ENCODE results near the gene TBC1D10A. TPM values are rescaled to one million over a fixed set of nuclear protein-coding genes. Genes with fewer than 3 reads are reported as not detected.
"Not testable (repeated sequence)": the region's sequence is repeated elsewhere in the genome, so short reads cannot be mapped to it uniquely, and the experiment has no call there.

Gene TBC1D10A
- total and polyA plus RNA-seq, 4 donors: 16.7 to 45.5 (median 27.5) TPM

DNA sequence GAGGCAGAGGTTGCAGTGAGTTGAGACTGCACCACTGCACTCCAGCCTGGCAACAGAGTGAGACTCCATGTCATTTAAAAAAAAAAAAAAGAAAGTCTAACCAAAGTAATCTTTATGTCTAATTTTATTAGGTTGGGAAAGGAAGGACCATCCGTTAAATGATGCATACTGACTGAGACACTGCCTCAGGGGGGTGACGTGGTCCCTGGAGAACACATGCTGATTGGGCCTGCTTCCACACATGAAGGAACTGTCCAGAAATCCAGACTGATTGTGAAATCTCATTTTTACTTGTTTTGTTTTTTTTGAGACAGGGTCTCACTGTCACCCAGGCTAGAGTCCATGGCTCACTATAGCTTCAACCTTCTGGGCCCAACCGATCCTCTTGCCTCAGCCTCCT is 24.5 kb upstream of the TBC1D10A start:
- H3K36me3 ChIP-seq (ENCODE audit: control insufficient read depth in 1 of 2, insufficient read depth in 2 of 2, low read length in 1 of 2): peaks cover 4 to 7% of the 10 kb centered on the region in 2 donors
- no peaks in the 10 kb centered on the region for H3K9me3 ChIP-seq (ENCODE audit: control insufficient read depth, low read length)
- DNase-seq: no peak
- H3K27me3 ChIP-seq (ENCODE audit: control insufficient read depth in 1 of 2, insufficient read depth in 2 of 2, low read length in 1 of 2): no peaks in the 10 kb centered on the region
- no peak overlapping the region for H3K4me3 ChIP-seq (ENCODE audit: low read length in 2 of 2)
- no peak for ATAC-seq (ENCODE audit: low FRiP score)
- whole genome bisulfite sequencing, 2 donors: 89 to 92% methylated on average over 3 of the region's 3 CpGs
- H3K4me1 ChIP-seq (ENCODE audit: control insufficient read depth in 1 of 2, insufficient read depth in 2 of 2, low read length in 2 of 2): no peaks in the 10 kb centered on the region
- intact Hi-C loops (cut with DNase I): no loop called here
- H3K27ac ChIP-seq (ENCODE audit: low read depth in 1 of 2, low read length in 2 of 2): no peak overlapping the region

DNA sequence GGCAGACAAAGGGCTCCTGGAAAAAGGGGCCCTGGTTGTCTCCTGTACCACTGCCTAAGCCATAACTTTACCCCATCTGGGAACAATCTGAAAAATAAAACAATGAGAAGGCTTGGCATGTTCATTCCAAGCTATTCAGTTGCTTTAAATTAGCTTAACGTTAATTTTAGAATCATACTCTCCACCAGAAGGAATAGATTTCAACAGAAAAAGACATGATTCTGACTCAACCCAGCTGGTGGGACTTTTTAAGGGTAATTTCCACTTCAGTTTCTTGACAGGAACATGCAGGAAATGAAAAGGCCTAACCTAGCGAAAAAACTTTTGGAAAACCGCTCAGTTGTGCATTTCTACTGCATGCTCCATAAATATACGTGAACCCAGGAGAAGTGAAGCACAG is 22.1 kb upstream of the TBC1D10A start:
- no peak for ATAC-seq (ENCODE audit: low FRiP score)
- Histone ChIP-seq H3K27me3 (ENCODE audit: control insufficient read depth in 1 of 2, insufficient read depth in 2 of 2, low read length in 1 of 2) (no peaks in the 10 kb centered on the region), H3K36me3 (ENCODE audit: control insufficient read depth in 1 of 2, insufficient read depth in 2 of 2, low read length in 1 of 2) (peaks cover 4 to 20% of the 10 kb centered on the region in 2 donors), H3K4me1 (ENCODE audit: control insufficient read depth in 1 of 2, insufficient read depth in 2 of 2, low read length in 2 of 2) (no peaks in the 10 kb centered on the region), H3K4me3 (ENCODE audit: low read length in 2 of 2) (no peak overlapping the region), H3K9me3 (ENCODE audit: control insufficient read depth, low read length) (no peaks in the 10 kb centered on the region), H3K27ac (ENCODE audit: low read depth in 1 of 2, low read length in 2 of 2) (no peak overlapping the region)
- 74 to 79% methylated on average over 4 of the region's 4 CpGs for WGBS, 2 donors
- DNase-seq: no peak
- intact Hi-C loops (cut with DNase I): no loop called here

DNA sequence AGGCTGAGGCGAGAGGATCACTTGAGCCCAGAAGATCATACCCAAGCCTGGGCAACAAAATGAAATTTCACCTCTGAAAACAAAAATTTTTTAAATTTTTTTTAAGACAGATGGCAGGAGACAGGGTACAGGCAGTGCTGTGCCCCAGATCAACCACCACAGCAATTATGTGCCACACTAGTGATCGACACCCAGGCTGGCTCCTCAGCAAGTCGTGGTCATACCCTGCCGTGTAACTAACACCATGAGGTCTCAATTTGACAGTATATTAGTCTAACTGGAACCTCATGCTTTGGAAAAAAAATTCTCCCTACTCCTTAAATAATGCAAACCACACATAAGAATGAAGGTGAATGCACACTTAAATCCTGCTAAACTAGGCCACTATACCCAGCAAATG is 21.7 kb upstream of the TBC1D10A start:
- no peak for ATAC-seq (ENCODE audit: low FRiP score)
- Histone ChIP-seq H3K27ac (ENCODE audit: low read depth in 1 of 2, low read length in 2 of 2) (no peak overlapping the region), H3K27me3 (ENCODE audit: control insufficient read depth in 1 of 2, insufficient read depth in 2 of 2, low read length in 1 of 2) (no peaks in the 10 kb centered on the region), H3K4me3 (ENCODE audit: low read length in 2 of 2) (no peak overlapping the region), H3K9me3 (ENCODE audit: control insufficient read depth, low read length) (no peaks in the 10 kb centered on the region), H3K36me3 (ENCODE audit: control insufficient read depth in 1 of 2, insufficient read depth in 2 of 2, low read length in 1 of 2) (peaks cover 4 to 20% of the 10 kb centered on the region in 2 donors), H3K4me1 (ENCODE audit: control insufficient read depth in 1 of 2, insufficient read depth in 2 of 2, low read length in 2 of 2) (no peaks in the 10 kb centered on the region)
- 79 to 87% methylated on average over 4 of the region's 4 CpGs for WGBS, 2 donors
- no peak for DNase-seq
- intact Hi-C loops (cut with DNase I): no loop called here

DNA sequence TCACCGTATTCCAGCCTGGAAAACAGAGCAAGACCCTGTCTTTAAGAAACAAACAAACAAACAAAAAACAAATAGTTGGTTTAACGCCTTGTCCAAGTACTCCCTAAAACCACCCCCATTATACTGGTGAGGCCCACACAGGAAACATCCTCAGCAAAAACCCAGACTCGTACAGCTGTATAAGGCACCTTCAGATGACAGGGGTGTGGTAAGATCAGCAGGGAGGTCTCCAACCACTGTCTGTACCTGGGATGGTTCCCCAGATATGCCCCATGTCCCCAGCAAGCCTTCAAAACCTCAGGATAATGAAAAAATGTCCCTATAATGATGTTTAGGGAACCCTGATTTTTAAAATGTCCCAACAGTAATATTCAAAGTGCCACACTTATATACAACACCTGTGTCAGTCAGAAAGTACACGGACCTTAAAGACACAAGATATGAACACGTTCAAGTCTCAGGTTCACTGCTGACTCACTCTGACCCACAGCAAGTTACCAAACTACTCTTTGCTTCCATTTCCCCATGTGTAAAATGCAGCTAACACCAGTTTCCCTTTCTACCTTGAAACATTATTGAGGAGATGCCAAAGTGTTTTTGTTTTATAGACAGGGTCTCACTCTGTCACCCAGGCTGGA is 20.6 kb upstream of the TBC1D10A start:
- Histone ChIP-seq H3K36me3 (ENCODE audit: control insufficient read depth in 1 of 2, insufficient read depth in 2 of 2, low read length in 1 of 2) (peaks cover 4 to 22% of the 10 kb centered on the region in 2 donors), H3K27me3 (ENCODE audit: control insufficient read depth in 1 of 2, insufficient read depth in 2 of 2, low read length in 1 of 2) (no peaks in the 10 kb centered on the region), H3K4me3 (ENCODE audit: low read length in 2 of 2) (no peak overlapping the region), H3K9me3 (ENCODE audit: control insufficient read depth, low read length) (no peaks in the 10 kb centered on the region), H3K27ac (ENCODE audit: low read depth in 1 of 2, low read length in 2 of 2) (no peak overlapping the region), H3K4me1 (ENCODE audit: control insufficient read depth in 1 of 2, insufficient read depth in 2 of 2, low read length in 2 of 2) (no peaks in the 10 kb centered on the region)
- intact Hi-C loops (cut with DNase I): no loop called here
- 72% methylated on average over 5 of the region's 5 CpGs for WGBS, 2 donors
- no peak for ATAC-seq (ENCODE audit: low FRiP score)
- DNase-seq: no peak

DNA sequence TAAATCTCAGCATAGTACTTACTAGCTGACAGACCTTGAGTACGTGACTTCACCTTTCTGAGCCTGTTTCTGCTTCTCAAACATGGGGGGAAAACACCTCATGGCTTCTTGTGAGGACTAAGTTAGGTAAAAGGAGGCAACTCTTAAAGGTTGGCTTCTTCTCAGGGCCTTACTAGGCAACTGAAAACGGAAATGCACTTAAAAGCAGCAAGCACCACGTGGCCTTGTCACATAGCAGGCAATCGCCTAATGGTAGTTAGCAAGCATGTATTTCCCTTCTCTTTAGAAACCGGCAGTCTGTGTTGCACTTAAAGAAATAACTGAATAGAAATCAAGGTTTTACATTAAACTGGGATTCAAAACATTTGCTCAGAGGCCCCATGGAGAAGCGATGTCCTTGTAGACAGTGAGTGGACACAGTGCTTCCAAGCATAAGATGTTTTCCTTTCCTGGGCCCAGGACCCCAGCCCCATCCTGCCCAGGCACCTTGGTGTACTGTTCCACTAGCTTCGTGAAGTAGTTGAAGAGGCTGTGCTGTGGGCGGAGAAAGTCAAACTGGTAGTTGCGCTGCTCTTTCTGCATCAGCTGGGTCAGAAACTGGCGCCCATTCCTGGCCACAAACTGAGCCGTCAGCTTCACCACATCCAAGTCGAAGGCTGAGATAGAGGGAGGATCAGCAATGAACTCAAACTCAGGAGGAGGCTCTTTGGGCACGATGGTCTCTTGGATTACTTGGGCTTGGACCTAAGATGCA is 17.9 kb upstream of the TBC1D10A start:
- H3K4me3 ChIP-seq (ENCODE audit: low read length in 2 of 2): no peak overlapping the region
- no peak overlapping the region for H3K27ac ChIP-seq (ENCODE audit: low read depth in 1 of 2, low read length in 2 of 2)
- no peak for DNase-seq
- ATAC-seq (ENCODE audit: low FRiP score): no peak
- WGBS, 2 donors: 91 to 93% methylated on average over 13 of the region's 13 CpGs
- intact Hi-C loops (cut with DNase I): loop anchor here (5.0 kb wide), 2 partner anchors 52 to 57 kb away; partner anchors contain the start of gene CASTOR1 (in 1 of the 2)
- H3K4me1 ChIP-seq (ENCODE audit: control insufficient read depth in 1 of 2, insufficient read depth in 2 of 2, low read length in 2 of 2): no peaks in the 10 kb centered on the region
- peaks cover 0 to 30% of the 10 kb centered on the region in 2 donors for H3K36me3 ChIP-seq (ENCODE audit: control insufficient read depth in 1 of 2, insufficient read depth in 2 of 2, low read length in 1 of 2)
- no peaks in the 10 kb centered on the region for H3K27me3 ChIP-seq (ENCODE audit: control insufficient read depth in 1 of 2, insufficient read depth in 2 of 2, low read length in 1 of 2)
- H3K9me3 ChIP-seq (ENCODE audit: control insufficient read depth, low read length): no peaks in the 10 kb centered on the region

DNA sequence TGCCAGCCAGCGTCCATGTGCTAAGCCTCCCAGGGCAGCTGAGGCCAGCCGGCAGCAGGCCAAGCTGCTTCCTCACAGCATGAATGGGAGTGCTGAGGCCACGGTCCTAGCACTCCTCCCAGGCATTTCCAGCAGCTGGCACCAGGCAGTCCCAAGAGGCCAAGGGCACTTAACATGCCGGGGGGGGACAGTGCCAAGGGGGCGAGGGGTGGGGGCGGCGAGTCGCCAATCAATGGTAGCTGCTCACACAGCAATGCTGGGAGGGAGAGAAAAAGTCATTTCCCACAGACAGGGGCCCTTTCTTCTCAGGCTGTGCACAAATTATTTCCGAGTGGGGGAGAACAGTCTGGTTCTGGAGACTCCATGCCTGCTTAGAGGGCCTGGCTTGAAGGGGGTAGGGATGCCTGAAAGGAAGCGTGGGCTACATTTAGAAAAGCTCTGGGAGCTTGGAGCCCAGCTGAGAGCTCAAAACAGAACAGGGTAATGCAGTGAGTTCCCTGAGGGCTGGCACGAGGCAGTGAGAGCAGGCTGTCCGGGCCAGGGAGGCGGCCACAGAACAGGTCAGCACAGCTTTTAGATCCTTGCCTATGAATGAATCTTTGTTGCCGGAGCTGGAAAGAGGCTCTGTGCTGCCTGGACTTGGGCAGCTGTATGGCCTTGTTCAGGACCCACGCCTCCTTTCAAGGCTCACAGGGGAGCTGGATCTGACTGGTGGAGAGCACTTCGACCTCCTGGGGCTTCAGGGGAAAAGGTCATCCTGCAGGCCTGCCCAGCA is 14.4 kb upstream of the TBC1D10A start:
- Histone ChIP-seq H3K4me1 (ENCODE audit: control insufficient read depth in 1 of 2, insufficient read depth in 2 of 2, low read length in 2 of 2) (no peaks in the 10 kb centered on the region), H3K27me3 (ENCODE audit: control insufficient read depth in 1 of 2, insufficient read depth in 2 of 2, low read length in 1 of 2) (no peaks in the 10 kb centered on the region), H3K4me3 (ENCODE audit: low read length in 2 of 2) (no peak overlapping the region), H3K27ac (ENCODE audit: low read depth in 1 of 2, low read length in 2 of 2) (peak overlapping the region; percentile 19 to 53), H3K36me3 (ENCODE audit: control insufficient read depth in 1 of 2, insufficient read depth in 2 of 2, low read length in 1 of 2) (peaks cover 0 to 46% of the 10 kb centered on the region in 2 donors), H3K9me3 (ENCODE audit: control insufficient read depth, low read length) (no peaks in the 10 kb centered on the region)
- peak; percentile 84 to 90 for DNase-seq
- WGBS, 2 donors: 8 to 14% methylated on average over 16 of the region's 16 CpGs
- ATAC-seq (ENCODE audit: low FRiP score): peak; percentile 88
- intact Hi-C loops (cut with DNase I): loop anchor here (5.0 kb wide), 2 partner anchors 49 to 54 kb away; partner anchors contain the start of gene CASTOR1 (in 1 of the 2)

DNA sequence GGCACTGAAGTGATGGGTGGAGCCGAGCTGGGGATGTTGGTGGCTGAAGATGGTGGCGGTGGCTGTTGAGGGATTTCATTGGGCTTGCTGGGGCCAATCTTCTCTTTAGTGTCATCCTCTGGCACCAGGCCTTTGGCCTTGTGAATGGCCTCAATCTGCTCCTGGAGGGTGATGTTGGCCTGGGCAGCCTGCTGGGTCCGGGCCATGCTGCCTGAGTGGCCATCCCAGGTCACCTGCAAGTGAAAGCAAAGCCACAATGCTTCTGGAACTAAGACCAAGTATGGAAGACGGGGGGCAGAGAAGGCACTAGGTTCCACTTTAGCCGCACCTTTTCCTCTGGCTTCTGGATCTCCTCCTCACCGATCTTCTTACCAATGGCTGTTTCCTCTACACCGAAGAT is 12.1 kb upstream of the TBC1D10A start:
- no peak for DNase-seq
- no peak overlapping the region for H3K4me3 ChIP-seq (ENCODE audit: low read length in 2 of 2)
- ATAC-seq (ENCODE audit: low FRiP score): no peak
- H3K9me3 ChIP-seq (ENCODE audit: control insufficient read depth, low read length): no peaks in the 10 kb centered on the region
- WGBS, 2 donors: 94 to 96% methylated on average over 7 of the region's 7 CpGs
- H3K27ac ChIP-seq (ENCODE audit: low read depth in 1 of 2, low read length in 2 of 2): no peak overlapping the region
- intact Hi-C loops (cut with DNase I): no loop called here
- H3K27me3 ChIP-seq (ENCODE audit: control insufficient read depth in 1 of 2, insufficient read depth in 2 of 2, low read length in 1 of 2): no peaks in the 10 kb centered on the region
- H3K4me1 ChIP-seq (ENCODE audit: control insufficient read depth in 1 of 2, insufficient read depth in 2 of 2, low read length in 2 of 2): no peaks in the 10 kb centered on the region
- H3K36me3 ChIP-seq (ENCODE audit: control insufficient read depth in 1 of 2, insufficient read depth in 2 of 2, low read length in 1 of 2): peaks cover 4 to 42% of the 10 kb centered on the region in 2 donors

DNA sequence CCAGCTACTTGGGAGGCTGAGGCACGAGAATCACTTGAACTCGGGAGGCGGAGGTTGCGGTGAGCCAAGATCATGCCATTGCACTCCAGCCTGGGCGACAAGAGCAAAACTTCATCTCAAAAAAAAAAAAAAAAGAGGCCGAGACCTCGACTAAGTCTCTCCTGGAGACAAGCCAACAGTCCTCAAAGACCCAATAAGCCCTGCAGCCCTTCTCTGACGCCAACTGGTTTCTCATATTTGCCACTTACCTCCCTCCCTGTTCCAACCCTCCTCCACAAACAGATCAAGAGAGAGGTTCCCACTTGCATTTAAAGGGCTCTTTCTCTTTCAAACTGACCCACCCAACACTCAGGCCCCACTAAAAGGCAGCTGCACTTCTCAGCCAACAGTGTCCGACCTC is 11.6 kb upstream of the TBC1D10A start:
- H3K4me1 ChIP-seq (ENCODE audit: control insufficient read depth in 1 of 2, insufficient read depth in 2 of 2, low read length in 2 of 2); H3K9me3 ChIP-seq (ENCODE audit: control insufficient read depth, low read length); H3K27ac ChIP-seq (ENCODE audit: low read depth in 1 of 2, low read length in 2 of 2); H3K4me3 ChIP-seq (ENCODE audit: low read length in 2 of 2); intact Hi-C loops (cut with DNase I); H3K27me3 ChIP-seq (ENCODE audit: control insufficient read depth in 1 of 2, insufficient read depth in 2 of 2, low read length in 1 of 2); ATAC-seq (ENCODE audit: low FRiP score); DNase-seq: not testable (repeated sequence)
- H3K36me3 ChIP-seq (ENCODE audit: control insufficient read depth in 1 of 2, insufficient read depth in 2 of 2, low read length in 1 of 2): peaks cover 4 to 44% of the 10 kb centered on the region in 2 donors
- 78 to 79% methylated on average over 9 of the region's 9 CpGs for WGBS, 2 donors

Measured in aorta (tissue), 5 donors.